ENCODE results near the gene PLSCR4.
A peak's percentile ranks its signal among the peaks of the same experiment; 100 is the strongest.

PLSCR4 gene

GRCh38 chr3:146166826-146167225, 84.1 kb downstream of the PLSCR4 start:
- Histone ChIP-seq H3K27ac (ENCODE audit: extremely low read depth, low read depth, low read length) (no peak overlapping the region), H3K4me3 (ENCODE audit: low read depth, low read length) (no peak overlapping the region), H3K4me1 (ENCODE audit: control insufficient read depth, insufficient read depth, low read length) (peaks cover 2% of the 10 kb centered on the region; the same call in 1 of the 2 replicates), H3K36me3 (ENCODE audit: control insufficient read depth in 2 of 2, insufficient read depth in 1 of 2, low read length in 2 of 2) (no peaks in the 10 kb centered on the region), H3K9me3 (ENCODE audit: control insufficient read depth, insufficient read depth, low read depth, low read length) (no peaks in the 10 kb centered on the region)
- POLR2A ChIA-PET = no interaction called here
- TF ChIP-seq ZFP41 (tag by site-specific recombination; IDR thresholded peaks at IDR 0.05; ENCODE audit: borderline replicate concordance) (no peak), TRIM28 (IDR thresholded peaks at IDR 0.05; ENCODE audit: borderline replicate concordance, low read length) (0 out of 2 replicates have a peak, but pooled peaks have one; percentile 47)
- CTCF ChIA-PET = interaction anchor here (0.6 to 2.3 kb wide), 3 partner anchors 23 to 159 kb away, joined by 3 to 6 read pairs (median 4); no protein-coding TSS in a partner anchor

GRCh38 chr3:146166415-146166821, 84.5 kb downstream of the PLSCR4 start:
- ChIA-PET CTCF (interaction anchor here (2.3 kb wide), 1 partner anchor 23 kb away, joined by 6 read pairs; no protein-coding TSS in a partner anchor), POLR2A (no interaction called here)
- H3K27ac ChIP-seq (ENCODE audit: extremely low read depth, low read depth, low read length) = no peak overlapping the region
- H3K4me1 ChIP-seq (ENCODE audit: control insufficient read depth, insufficient read depth, low read length) = peaks cover 2% of the 10 kb centered on the region; the same call in 1 of the 2 replicates
- H3K4me3 ChIP-seq (ENCODE audit: low read depth, low read length) = no peak overlapping the region
- H3K9me3 ChIP-seq (ENCODE audit: control insufficient read depth, insufficient read depth, low read depth, low read length) = no peaks in the 10 kb centered on the region
- TF ChIP-seq ZNF558 (tag by site-specific recombination; IDR thresholded peaks at IDR 0.05) = no peak
- TF ChIP-seq ZNF585B (tag by site-specific recombination; IDR thresholded peaks at IDR 0.05) = no peak
- TF ChIP-seq ZNF501 (tag by site-specific recombination; IDR thresholded peaks at IDR 0.05) = no peak
- no peak for TF ChIP-seq ZNF707 (tag by site-specific recombination; IDR thresholded peaks at IDR 0.05)
- TF ChIP-seq ZNF26 (tag by site-specific recombination; IDR thresholded peaks at IDR 0.05) = no peak
- no peak for TF ChIP-seq ZNF670 (tag by site-specific recombination; IDR thresholded peaks at IDR 0.05; ENCODE audit: low read depth)
- no peak for TF ChIP-seq ZSCAN30 (tag by site-specific recombination; IDR thresholded peaks at IDR 0.05)
- TF ChIP-seq ZNF843 (tag by site-specific recombination; IDR thresholded peaks at IDR 0.05) = no peak
- TF ChIP-seq SP3 (tag by site-specific recombination; IDR thresholded peaks at IDR 0.05) = no peak
- TF ChIP-seq ZNF639 (tag by site-specific recombination; IDR thresholded peaks at IDR 0.05) = no peak
- no peak for TF ChIP-seq ZNF704 (tag by site-specific recombination; IDR thresholded peaks at IDR 0.05)
- TF ChIP-seq CTCF (tag by site-specific recombination; IDR thresholded peaks at IDR 0.05) = no peak
- TF ChIP-seq ZNF24 (tag by site-specific recombination; IDR thresholded peaks at IDR 0.05) = no peak
- TF ChIP-seq KLF1 (tag by site-specific recombination; IDR thresholded peaks at IDR 0.05) = no peak
- no peak for TF ChIP-seq ZNF350 (tag by site-specific recombination; IDR thresholded peaks at IDR 0.05)
- TF ChIP-seq KLF7 (tag by site-specific recombination; IDR thresholded peaks at IDR 0.05; ENCODE audit: borderline replicate concordance) = no peak
- TF ChIP-seq INSM2 (tag by site-specific recombination; IDR thresholded peaks at IDR 0.05) = no peak
- H3K36me3 ChIP-seq (ENCODE audit: control insufficient read depth in 2 of 2, insufficient read depth in 1 of 2, low read length in 2 of 2) = no peaks in the 10 kb centered on the region
